Mesothelial cell of epicardium (in vitro differentiated cells): ENCODE results near the gene PHLDB3. TPM values are rescaled to one million over a fixed set of nuclear protein-coding genes. Genes with fewer than 3 reads are reported as not detected.
"Not testable (repeated sequence)": the region's sequence is repeated elsewhere in the genome, so short reads cannot be mapped to it uniquely, and the experiment has no call there.

Source experiments
- DNase-seq, 2 experiments: peaks; one replicate each; pipeline ENCODE4 v3.0.0; 2021; ENCODE audit warnings: low spot score in 2 of 2; ENCODE audit not compliant: unreplicated experiment in 2 of 2
- H3K27ac Mint-ChIP-seq: 2 replicates; pipeline ENCODE4 v1.8.0; 2021; ENCODE audit warnings: mixed read lengths
- H3K27me3 Mint-ChIP-seq: 2 replicates; pipeline ENCODE4 v1.8.0; 2021; ENCODE audit warnings: low read depth, mixed read lengths
- H3K36me3 Mint-ChIP-seq: 2 replicates; pipeline ENCODE4 v1.8.0; 2021; ENCODE audit warnings: mixed read lengths
- H3K4me1 Mint-ChIP-seq: 2 replicates; pipeline ENCODE4 v1.8.0; 2021; ENCODE audit warnings: mixed read lengths
- H3K4me3 Mint-ChIP-seq: 2 replicates; pipeline ENCODE4 v1.8.0; 2021; ENCODE audit warnings: mild to moderate bottlenecking, moderate library complexity, mixed read lengths
- H3K9me3 Mint-ChIP-seq: 2 replicates; pipeline ENCODE4 v1.8.0; 2021; ENCODE audit warnings: mixed read lengths
- total RNA-seq: library from RNA; stranded (reverse); gene quantifications from 3 replicates; pipeline ENCODE4 v1.2.1, GENCODE V29; 2021
- TF ChIP-seq, protein P1 (sequence below): fragments of 200-600 bp; sonication (generic); IDR thresholded peaks from one replicate; pipeline ENCODE4 v1.5.0; 2021; ENCODE audit warnings: antibody characterized with exemption; ENCODE audit not compliant: unreplicated experiment

Gene PHLDB3
- total RNA-seq, 1 donor from 2014 or later = 31.4 TPM

DNA sequence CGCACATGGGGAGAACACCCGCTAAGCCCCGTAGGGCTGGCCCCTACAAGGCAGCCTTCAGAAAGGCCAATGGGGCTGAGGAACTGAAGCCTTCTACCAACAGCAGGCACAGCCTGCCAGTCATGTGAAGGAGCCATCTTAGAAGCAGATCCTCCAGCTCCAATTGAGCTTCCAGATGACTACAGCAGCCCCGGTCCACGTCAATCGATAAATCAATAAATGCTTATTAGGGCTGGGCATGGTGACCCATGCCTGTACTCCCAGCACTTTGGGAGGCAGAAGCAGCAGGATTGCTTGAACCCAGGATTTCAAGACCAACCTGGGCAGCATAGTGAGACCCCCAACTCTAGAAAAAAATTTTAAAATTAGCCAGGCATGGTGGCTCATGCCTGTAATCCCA is 66.8 kb downstream of the PHLDB3 start:
- Mint-ChIP-seq H3K9me3 (no peaks in the 10 kb centered on the region), H3K27ac (no peak overlapping the region), H3K27me3 (peaks cover 16% of the 10 kb centered on the region), H3K4me3 (no peak overlapping the region), H3K36me3 (no peaks in the 10 kb centered on the region), H3K4me1 (no peaks in the 10 kb centered on the region)
- DNase-seq = no peak
- TF ChIP-seq, protein P1, sequence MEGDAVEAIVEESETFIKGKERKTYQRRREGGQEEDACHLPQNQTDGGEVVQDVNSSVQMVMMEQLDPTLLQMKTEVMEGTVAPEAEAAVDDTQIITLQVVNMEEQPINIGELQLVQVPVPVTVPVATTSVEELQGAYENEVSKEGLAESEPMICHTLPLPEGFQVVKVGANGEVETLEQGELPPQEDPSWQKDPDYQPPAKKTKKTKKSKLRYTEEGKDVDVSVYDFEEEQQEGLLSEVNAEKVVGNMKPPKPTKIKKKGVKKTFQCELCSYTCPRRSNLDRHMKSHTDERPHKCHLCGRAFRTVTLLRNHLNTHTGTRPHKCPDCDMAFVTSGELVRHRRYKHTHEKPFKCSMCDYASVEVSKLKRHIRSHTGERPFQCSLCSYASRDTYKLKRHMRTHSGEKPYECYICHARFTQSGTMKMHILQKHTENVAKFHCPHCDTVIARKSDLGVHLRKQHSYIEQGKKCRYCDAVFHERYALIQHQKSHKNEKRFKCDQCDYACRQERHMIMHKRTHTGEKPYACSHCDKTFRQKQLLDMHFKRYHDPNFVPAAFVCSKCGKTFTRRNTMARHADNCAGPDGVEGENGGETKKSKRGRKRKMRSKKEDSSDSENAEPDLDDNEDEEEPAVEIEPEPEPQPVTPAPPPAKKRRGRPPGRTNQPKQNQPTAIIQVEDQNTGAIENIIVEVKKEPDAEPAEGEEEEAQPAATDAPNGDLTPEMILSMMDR = no peak

DNA sequence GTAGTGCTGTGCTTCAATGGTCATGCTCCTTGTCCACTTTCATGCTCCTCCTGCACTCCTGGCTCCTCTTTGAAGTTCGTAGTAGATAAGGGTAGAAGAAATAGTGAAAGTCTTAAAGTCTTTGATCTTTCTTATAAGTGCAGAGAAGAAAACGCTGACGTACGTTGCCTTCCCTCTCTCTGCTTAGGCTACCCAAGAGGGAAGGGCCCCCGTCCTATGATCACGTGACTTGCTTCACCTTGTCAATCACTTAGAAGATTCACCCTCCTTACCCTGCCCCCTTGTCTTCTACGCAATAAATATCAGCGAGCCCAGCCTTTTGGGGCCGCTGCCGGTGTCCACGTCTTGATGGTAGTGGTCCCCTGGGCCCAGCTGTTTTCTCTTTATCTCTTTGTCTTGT is 67.3 kb downstream of the PHLDB3 start:
- H3K4me1 Mint-ChIP-seq, H3K36me3 Mint-ChIP-seq, H3K4me3 Mint-ChIP-seq, DNase-seq, H3K9me3 Mint-ChIP-seq, H3K27ac Mint-ChIP-seq: not testable (repeated sequence)
- H3K27me3 Mint-ChIP-seq = peaks cover 15% of the 10 kb centered on the region

DNA sequence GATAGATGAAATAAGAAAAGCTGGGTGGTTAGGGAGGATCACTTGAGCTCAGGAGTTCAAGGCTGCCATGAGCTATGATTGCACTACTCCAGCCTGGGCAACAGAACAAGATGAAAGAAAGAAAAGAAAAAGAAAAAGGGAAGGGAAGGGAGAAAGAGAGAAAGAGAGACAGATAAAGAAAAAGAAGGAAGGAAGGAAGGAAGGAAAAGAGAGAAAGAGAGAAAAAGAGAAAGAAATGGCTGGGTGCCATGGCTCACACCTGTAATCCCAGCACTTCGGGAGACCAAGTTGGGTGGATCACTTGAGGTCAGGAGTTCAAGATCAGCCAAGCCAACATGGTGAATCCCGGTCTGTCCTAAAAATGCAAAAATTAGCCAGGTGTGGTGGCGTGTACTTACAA is 68.8 kb downstream of the PHLDB3 start:
- Mint-ChIP-seq H3K4me3 (no peak overlapping the region), H3K27me3 (peaks cover 6% of the 10 kb centered on the region), H3K36me3 (no peaks in the 10 kb centered on the region), H3K9me3 (no peaks in the 10 kb centered on the region), H3K27ac (no peak overlapping the region), H3K4me1 (no peaks in the 10 kb centered on the region)
- TF ChIP-seq, protein P1 = no peak
- no peak for DNase-seq

DNA sequence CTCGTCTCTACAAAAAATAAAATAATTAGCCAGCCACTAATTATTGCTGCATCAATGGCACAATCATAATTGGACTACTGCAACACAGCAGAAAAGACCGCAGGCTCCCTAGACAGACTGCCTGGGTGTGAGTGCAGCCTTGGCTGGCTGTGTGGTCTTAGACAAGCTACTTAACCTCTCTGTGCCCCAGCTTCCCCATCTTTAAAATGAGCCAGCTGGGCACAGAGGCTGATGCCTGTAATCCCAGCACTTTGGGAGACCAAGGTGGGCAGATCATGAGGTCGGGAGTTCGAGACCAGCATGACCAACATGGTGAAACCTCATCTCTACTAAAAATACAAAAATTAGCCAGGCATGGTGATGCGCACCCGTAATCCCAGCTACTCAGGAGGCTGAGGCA is 70.9 kb downstream of the PHLDB3 start:
- no peak overlapping the region for H3K4me3 Mint-ChIP-seq
- H3K4me1 Mint-ChIP-seq = no peaks in the 10 kb centered on the region
- no peak overlapping the region for H3K27ac Mint-ChIP-seq
- no peaks in the 10 kb centered on the region for H3K36me3 Mint-ChIP-seq
- no peak for DNase-seq
- peaks cover 3% of the 10 kb centered on the region for H3K27me3 Mint-ChIP-seq
- TF ChIP-seq, protein P1 = no peak
- H3K9me3 Mint-ChIP-seq = no peaks in the 10 kb centered on the region

DNA sequence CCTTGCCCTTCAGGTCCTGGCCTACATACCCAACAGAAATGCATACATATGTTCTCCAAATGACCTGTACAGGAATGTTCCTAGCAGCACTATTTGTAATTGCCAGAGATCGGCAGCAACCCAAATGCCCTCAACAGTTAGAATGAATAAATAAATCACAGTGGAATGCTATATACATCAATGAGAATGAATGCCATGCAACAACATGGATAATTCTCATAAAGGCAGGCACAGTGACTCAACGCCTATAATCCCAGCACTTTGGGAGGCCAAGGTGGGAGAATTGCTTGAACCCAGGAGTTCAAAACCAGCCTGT is 71.2 kb downstream of the PHLDB3 start:
- TF ChIP-seq, protein P1 = no peak
- Mint-ChIP-seq H3K36me3 (no peaks in the 10 kb centered on the region), H3K9me3 (no peaks in the 10 kb centered on the region), H3K27me3 (peaks cover 3% of the 10 kb centered on the region), H3K4me3 (no peak overlapping the region), H3K4me1 (no peaks in the 10 kb centered on the region), H3K27ac (no peak overlapping the region)
- no peak for DNase-seq

DNA sequence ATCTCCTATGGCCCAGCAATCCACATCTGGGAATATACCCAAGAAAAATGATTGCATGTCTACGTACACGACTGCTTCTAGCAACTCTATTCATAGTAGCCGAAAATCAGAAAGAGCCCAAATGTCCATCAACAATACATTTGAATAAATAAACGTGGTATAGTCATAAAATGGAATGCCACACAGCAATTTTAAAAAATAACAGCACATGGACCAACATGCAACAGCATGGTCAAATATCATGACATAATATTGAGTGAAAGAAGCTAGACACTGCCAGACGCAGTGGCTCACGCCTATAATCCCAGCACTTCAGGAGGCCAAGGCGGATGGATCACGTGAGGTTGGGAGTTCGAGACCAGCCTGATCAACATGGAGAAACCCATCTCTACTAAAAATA is 73.6 kb downstream of the PHLDB3 start:
- no peaks in the 10 kb centered on the region for H3K9me3 Mint-ChIP-seq
- no peak for DNase-seq
- no peak overlapping the region for H3K4me3 Mint-ChIP-seq
- TF ChIP-seq, protein P1 = no peak
- no peak overlapping the region for H3K27ac Mint-ChIP-seq
- H3K36me3 Mint-ChIP-seq = no peaks in the 10 kb centered on the region
- peaks cover 3% of the 10 kb centered on the region for H3K27me3 Mint-ChIP-seq
- H3K4me1 Mint-ChIP-seq = no peaks in the 10 kb centered on the region
